ENCODE data around the gene DEPDC5.

- TF ChIP-seq CTCF (IDR thresholded peaks at IDR 0.05) (no peak), POLR2A (IDR thresholded peaks at IDR 0.05) (no peak)
These were observed 129.2 kb downstream of the DEPDC5 start for GRCh38 chr22:31882971-31883370.
